ENCODE data around the gene BLVRB. TPM values are rescaled to one million over a fixed set of nuclear protein-coding genes. Genes with fewer than 3 reads are reported as not detected.

The BLVRB gene
- total and polyA plus RNA-seq, 9 of the 15 experiments (the other 6 are each of a cell fraction or from before 2014, with no cell fraction given) = 81.1 to 749 (median 331) TPM

- no peak for TF ChIP-seq MYC (IDR thresholded peaks at IDR 0.05; ENCODE audit: low read depth, low read length)
- TF ChIP-seq MYC (CRISPR knock-in tag; IDR thresholded peaks at IDR 0.05; ENCODE audit: borderline replicate concordance, low read depth) = peak; percentile 61; the same call in 1 of the 2 replicates
- peak; percentile 44; the same call in 1 of the 2 replicates for TF ChIP-seq CGGBP1 (CRISPR knock-in tag; IDR thresholded peaks at IDR 0.05)
- peak; percentile 86 for TF ChIP-seq ARID4B (CRISPR knock-in tag; IDR thresholded peaks at IDR 0.05)
- TF ChIP-seq EHMT2 (IDR thresholded peaks at IDR 0.05) = no peak
- TF ChIP-seq ZKSCAN1 (IDR thresholded peaks at IDR 0.05; ENCODE audit: low read depth, low read length) = no peak; the same call in 1 of the 2 replicates
- TF ChIP-seq TFAP4 (CRISPR knock-in tag; IDR thresholded peaks at IDR 0.05; ENCODE audit: borderline replicate concordance) = peak; percentile 95
- peak; percentile 18; the same call in 1 of the 2 replicates for TF ChIP-seq LARP7 (IDR thresholded peaks at IDR 0.05)
- TF ChIP-seq SNRNP70 (optimal IDR thresholded peaks at IDR 0.05; ENCODE audit: low read depth, low read length) = no peak
- no peak for TF ChIP-seq LEF1 (IDR thresholded peaks at IDR 0.05)
- peak; percentile 82 for TF ChIP-seq CEBPG (CRISPR knock-in tag; IDR thresholded peaks at IDR 0.05)
- TF ChIP-seq CEBPG (tag; conservative IDR thresholded peaks at IDR 0.05 in 1 of 2, IDR thresholded peaks at IDR 0.05 in 1 of 2) = peak; percentile 82 to 86
- no peak for TF ChIP-seq NR0B1 (IDR thresholded peaks at IDR 0.05; ENCODE audit: partially characterized antibody)
- 0 out of 4 replicates have a peak, but pooled peaks have one; percentile 45 to 71 for TF ChIP-seq HDAC1 (IDR thresholded peaks at IDR 0.05)
- TF ChIP-seq ATF6 (CRISPR knock-in tag; IDR thresholded peaks at IDR 0.05) = peak; percentile 55; the same call in 1 of the 2 replicates
- peak; percentile 56; the same call in 1 of the 2 replicates for TF ChIP-seq TGIF2 (CRISPR knock-in tag; IDR thresholded peaks at IDR 0.05)
- peak; percentile 15; the same call in 1 of the 2 replicates for TF ChIP-seq NCOA1 (IDR thresholded peaks at IDR 0.05; ENCODE audit: low read depth)
- no peak for TF ChIP-seq MEF2D (tag; conservative IDR thresholded peaks at IDR 0.05; ENCODE audit: low read depth)
These were observed 454 bp downstream of the BLVRB start (continued) for GRCh38 chr19:40465025-40465556.

All from K562 (cell line).